ENCODE data around the gene SPEF2.

SPEF2 gene

GRCh38 chr5:35735718-35736117, 118.1 kb downstream of the SPEF2 start:
- no peak for DNase-seq

- DNase-seq: no peak
These were observed 118.6 kb downstream of the SPEF2 start for GRCh38 chr5:35736280-35736679.

- DNase-seq: no peak
These were observed 123.6 kb downstream of the SPEF2 start for GRCh38 chr5:35741126-35741716.

- no peak for DNase-seq
These were observed 124.3 kb downstream of the SPEF2 start for GRCh38 chr5:35741971-35742370.

- DNase-seq: no peak
These were observed 126.0 kb downstream of the SPEF2 start for GRCh38 chr5:35743644-35744043.

- DNase-seq: no peak
These were observed 127.5 kb downstream of the SPEF2 start for GRCh38 chr5:35745193-35745592.

- no peak for DNase-seq
These were observed 128.0 kb downstream of the SPEF2 start for GRCh38 chr5:35745660-35746059.

GRCh38 chr5:35752012-35752411, 134.3 kb downstream of the SPEF2 start:
- no peak for DNase-seq

- no peak for DNase-seq
These were observed 135.8 kb downstream of the SPEF2 start for GRCh38 chr5:35753500-35753899.

- DNase-seq: no peak
These were observed 136.8 kb downstream of the SPEF2 start for GRCh38 chr5:35754481-35754880.

GRCh38 chr5:35755966-35756365, 138.3 kb downstream of the SPEF2 start:
- DNase-seq: no peak

GRCh38 chr5:35758151-35758724, 140.6 kb downstream of the SPEF2 start:
- DNase-seq: no peak

- DNase-seq: no peak
These were observed 143.9 kb downstream of the SPEF2 start for GRCh38 chr5:35761541-35761940.

GRCh38 chr5:35762368-35762767, 144.7 kb downstream of the SPEF2 start:
- no peak for DNase-seq

GRCh38 chr5:35765921-35766320, 148.3 kb downstream of the SPEF2 start:
- DNase-seq: no peak

- no peak for DNase-seq
These were observed 153.6 kb downstream of the SPEF2 start for GRCh38 chr5:35771300-35771699.

- DNase-seq: no peak
These were observed 154.2 kb downstream of the SPEF2 start for GRCh38 chr5:35771839-35772238.

- DNase-seq: no peak
These were observed 156.3 kb downstream of the SPEF2 start for GRCh38 chr5:35773967-35774366.

- no peak for DNase-seq
These were observed 159.1 kb downstream of the SPEF2 start for GRCh38 chr5:35776757-35777156.

- peak; percentile 45 to 90 for DNase-seq
These were observed 159.9 kb downstream of the SPEF2 start for GRCh38 chr5:35777358-35778087.

GRCh38 chr5:35778259-35778769, 160.7 kb downstream of the SPEF2 start:
- DNase-seq: no peak

- no peak for DNase-seq
These were observed 162.6 kb downstream of the SPEF2 start for GRCh38 chr5:35780236-35780635.

GRCh38 chr5:35781181-35781790, 163.6 kb downstream of the SPEF2 start:
- no peak for DNase-seq

GRCh38 chr5:35783551-35783950, 165.9 kb downstream of the SPEF2 start:
- no peak for DNase-seq
